HG03469 (cell line): ENCODE data around the gene CPB2.

Experiments
- ATAC-seq: cut with Tn5 transposase; IDR thresholded peaks from one replicate; pipeline ENCODE4 v1.9.1; 2021; ENCODE audit warnings: mild to moderate bottlenecking, moderate library complexity, moderate number of reproducible peaks; ENCODE audit not compliant: unreplicated experiment

The CPB2 gene

GRCh38 chr13:46104868-46105267 lies at the start of gene CPB2:
Gene CPB2 (minus strand): TSS chr13:46105033. CDS start chr13:46105009, 24 bp downstream.
- no peak for ATAC-seq

GRCh38 chr13:46154136-46154801 lies 49.4 kb upstream of the CPB2 start:
- ATAC-seq: no peak

GRCh38 chr13:46152627-46153328 lies 47.9 kb upstream of the CPB2 start:
- no peak for ATAC-seq

- no peak for ATAC-seq
Observed at GRCh38 chr13:46150134-46150693, 45.4 kb upstream of the CPB2 start.

GRCh38 chr13:46149272-46150133 lies 44.7 kb upstream of the CPB2 start:
- ATAC-seq: no peak

- ATAC-seq: no peak
Observed at GRCh38 chr13:46146898-46147297, 42.1 kb upstream of the CPB2 start.

GRCh38 chr13:46145950-46146349 lies 41.1 kb upstream of the CPB2 start:
- no peak for ATAC-seq

- ATAC-seq: no peak
Observed at GRCh38 chr13:46145135-46145534, 40.3 kb upstream of the CPB2 start.

GRCh38 chr13:46143184-46143701 lies 38.4 kb upstream of the CPB2 start:
- ATAC-seq: no peak

- ATAC-seq: no peak
Observed at GRCh38 chr13:46142776-46143175, 37.9 kb upstream of the CPB2 start.

- ATAC-seq: no peak
Observed at GRCh38 chr13:46140044-46140443, 35.2 kb upstream of the CPB2 start.

- no peak for ATAC-seq
Observed at GRCh38 chr13:46137627-46138317, 32.9 kb upstream of the CPB2 start.

- ATAC-seq: no peak
Observed at GRCh38 chr13:46136688-46137087, 31.9 kb upstream of the CPB2 start.

GRCh38 chr13:46134961-46135522 lies 30.2 kb upstream of the CPB2 start:
- ATAC-seq: no peak

- ATAC-seq: no peak
Observed at GRCh38 chr13:46134494-46134893, 29.7 kb upstream of the CPB2 start.

- ATAC-seq: no peak
Observed at GRCh38 chr13:46132109-46132508, 27.3 kb upstream of the CPB2 start.

- ATAC-seq: no peak
Observed at GRCh38 chr13:46131705-46132104, 26.9 kb upstream of the CPB2 start.

GRCh38 chr13:46129955-46130618 lies 25.3 kb upstream of the CPB2 start:
- no peak for ATAC-seq

GRCh38 chr13:46129124-46129523 lies 24.3 kb upstream of the CPB2 start:
- no peak for ATAC-seq
